ENCODE results near the gene CT47C1. TPM values are rescaled to one million over a fixed set of nuclear protein-coding genes. Genes with fewer than 3 reads are reported as not detected.

The CT47C1 gene
- total and polyA plus RNA-seq, 2 of the 13 experiments (the other 11 are each of a cell fraction or from before 2014, with no cell fraction given): not detected

DNA sequence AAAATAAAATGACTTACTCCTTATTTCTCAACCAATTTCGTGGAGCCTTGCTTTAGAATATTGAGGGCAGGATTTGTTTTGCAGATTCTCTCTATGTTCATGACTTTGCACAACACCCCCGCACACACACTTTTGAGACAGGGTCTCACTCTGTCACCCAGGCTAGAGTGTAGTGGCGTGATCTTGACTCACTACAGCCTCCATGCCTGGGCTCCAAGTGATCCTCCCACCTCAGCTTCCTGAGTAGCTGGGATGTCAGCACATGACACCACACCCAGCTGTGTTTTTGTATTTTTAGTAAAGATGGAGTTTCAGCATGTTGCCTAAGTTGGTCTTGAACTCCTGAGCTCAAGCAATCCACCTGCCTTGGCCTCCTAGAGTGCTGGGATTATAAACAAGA, 12.0 kb downstream of the CT47C1 start:
- WGBS (ENCODE audit: low lambda C conversion rate): 5% methylated on average over 2 of the region's 3 CpGs
- Histone ChIP-seq H3K4me3 (replicated peaks in 1 of 3; ENCODE audit: insufficient read depth in 1 of 3, low read depth in 2 of 3, low read length in 3 of 3) (no peak overlapping the region), H3K9ac (ENCODE audit: insufficient read depth, low read depth, low read length) (no peak overlapping the region), H2AFZ (ENCODE audit: low read length) (no peak overlapping the region), H3K4me1 (ENCODE audit: insufficient read depth, low read length) (no peaks in the 10 kb centered on the region), H3K27me3 (ENCODE audit: control insufficient read depth in 1 of 2, insufficient read depth in 2 of 2, low read length in 2 of 2) (no peaks in the 10 kb centered on the region), H3K9me3 (ENCODE audit: low read length) (no peaks in the 10 kb centered on the region), H4K20me1 (ENCODE audit: insufficient read depth, low read length) (no peaks in the 10 kb centered on the region), H3K79me2 (ENCODE audit: insufficient read depth, low read length) (no peaks in the 10 kb centered on the region), H3K36me3 (replicated peaks in 1 of 2; ENCODE audit: control insufficient read depth in 1 of 2, insufficient read depth in 2 of 2, low read length in 2 of 2) (no peaks in the 10 kb centered on the region), H3K4me2 (ENCODE audit: low read depth, low read length) (no peak overlapping the region), H3K27ac (ENCODE audit: extremely low read length, insufficient read depth, low read length) (no peak overlapping the region)
- in situ Hi-C loops (cut with HindIII; ENCODE audit: extremely low pct_ligation_motif_present, low pct_unique_long_range_greater_than_20kb): no loop called here
- CTCF ChIA-PET (ENCODE audit: low intra/inter-chr PET ratio, low total read pairs): no interaction called here
- no peak for DNase-seq (ENCODE audit: low spot score)
- no peak for FAIRE-seq
- POLR2A ChIA-PET: no interaction called here
- BruUV-seq (replicated peaks): no TSS peak
- ATAC-seq: no peak
- intact Hi-C loops (cut with micrococcal nuclease; ENCODE audit: unreplicated experiment): no loop called here
- TF ChIP-seq ZNF776 (CRISPR knock-in tag; IDR thresholded peaks at IDR 0.05) (no peak), RBFOX2 (IDR thresholded peaks at IDR 0.05; ENCODE audit: low read depth, low read length) (no peak), BCL3 (CRISPR knock-in tag; IDR thresholded peaks at IDR 0.05) (no peak), SRY (CRISPR knock-in tag; IDR thresholded peaks at IDR 0.05) (no peak), SMYD3 (CRISPR knock-in tag; IDR thresholded peaks at IDR 0.05) (no peak), AHR (CRISPR knock-in tag; IDR thresholded peaks at IDR 0.05) (no peak)

DNA sequence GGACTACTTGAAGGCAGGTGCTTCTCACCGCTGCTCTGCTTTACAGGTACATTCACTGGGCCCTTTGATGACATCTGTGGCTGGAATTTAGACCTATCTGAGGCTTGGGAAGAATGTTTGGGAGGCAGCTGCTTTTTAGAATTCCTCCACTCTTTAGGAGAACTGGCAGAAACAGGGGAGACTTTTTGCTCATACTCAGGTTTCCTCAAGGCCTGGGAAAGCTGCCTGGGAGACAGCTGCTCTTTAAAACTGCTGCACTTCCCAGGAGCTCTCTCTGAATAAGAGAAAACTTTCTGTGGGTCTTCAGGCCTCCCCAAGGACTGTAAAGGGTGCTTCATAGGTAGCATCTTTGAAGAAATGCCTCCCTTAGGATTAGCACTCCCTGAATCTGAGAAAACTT, 14.3 kb downstream of the CT47C1 start:
- in situ Hi-C loops (cut with HindIII; ENCODE audit: extremely low pct_ligation_motif_present, low pct_unique_long_range_greater_than_20kb): no loop called here
- Histone ChIP-seq H3K4me1 (ENCODE audit: insufficient read depth, low read length) (no peaks in the 10 kb centered on the region), H3K4me2 (ENCODE audit: low read depth, low read length) (no peak overlapping the region), H3K9ac (ENCODE audit: insufficient read depth, low read depth, low read length) (no peak overlapping the region), H2AFZ (ENCODE audit: low read length) (no peak overlapping the region), H3K79me2 (ENCODE audit: insufficient read depth, low read length) (no peaks in the 10 kb centered on the region), H3K27ac (ENCODE audit: extremely low read length, insufficient read depth, low read length) (no peak overlapping the region), H3K27me3 (ENCODE audit: control insufficient read depth in 1 of 2, insufficient read depth in 2 of 2, low read length in 2 of 2) (no peaks in the 10 kb centered on the region), H4K20me1 (ENCODE audit: insufficient read depth, low read length) (no peaks in the 10 kb centered on the region), H3K36me3 (replicated peaks in 1 of 2; ENCODE audit: control insufficient read depth in 1 of 2, insufficient read depth in 2 of 2, low read length in 2 of 2) (no peaks in the 10 kb centered on the region), H3K4me3 (replicated peaks in 1 of 3; ENCODE audit: insufficient read depth in 1 of 3, low read depth in 2 of 3, low read length in 3 of 3) (no peak overlapping the region), H3K9me3 (ENCODE audit: low read length) (no peaks in the 10 kb centered on the region)
- no peak for FAIRE-seq
- no peak for ATAC-seq
- POLR2A ChIA-PET: no interaction called here
- CTCF ChIA-PET (ENCODE audit: low intra/inter-chr PET ratio, low total read pairs): no interaction called here
- intact Hi-C loops (cut with micrococcal nuclease; ENCODE audit: unreplicated experiment): no loop called here
- TF ChIP-seq GLI4 (CRISPR knock-in tag; IDR thresholded peaks at IDR 0.05; ENCODE audit: borderline replicate concordance) (no peak), BCL6 (CRISPR knock-in tag; IDR thresholded peaks at IDR 0.05) (no peak), CEBPB (IDR thresholded peaks at IDR 0.05; ENCODE audit: borderline replicate concordance, low read depth, low read length) (no peak)
- no CpG with 5 or more reads among the region's 1 CpG for WGBS (ENCODE audit: low lambda C conversion rate)
- DNase-seq (ENCODE audit: low spot score): no peak
- no TSS peak for BruUV-seq (replicated peaks)

All from HepG2 (cell line).